HCT116 (cell line): ENCODE data around the gene CFAP46. TPM values are rescaled to one million over a fixed set of nuclear protein-coding genes. Genes with fewer than 3 reads are reported as not detected.

ENCODE experiments used
- ATAC-seq: fragments of 200-7000 bp; cut with Tn5 transposase; 2 replicates; pipeline ENCODE4 v1.9.1; 2020; ENCODE audit warnings: mild to moderate bottlenecking, moderate library complexity
- BruUV-seq: library from RNA; stranded (reverse); fragments of 400-500 nt; replicated peaks from 2 replicates; lab custom pipeline; 2021; lab: Mats Ljungman, UMichigan
- CTCF ChIA-PET: fragments of 300-600 bp; sonication (Branson Sonifier 250); formaldehyde crosslinking; loops from one replicate; lab custom pipeline; 2021; ENCODE audit warnings: antibody characterized with exemption; lab: Charles Lee
- POLR2A ChIA-PET: fragments of 300-600, 350-600 bp; sonication (Branson Sonifier 250); formaldehyde crosslinking; loops from one replicate; lab custom pipeline; 2021; ENCODE audit warnings: antibody characterized with exemption; lab: Charles Lee
- RAD21 ChIA-PET, 2 experiments: fragments of 300-600 bp; sonication (Branson Sonifier 250); formaldehyde crosslinking; loops; one replicate each; lab custom pipeline; 2023; ENCODE audit warnings: low total read pairs in 2 of 2; ENCODE audit not compliant: uncharacterized antibody in 2 of 2, unreplicated experiment in 2 of 2, low non-redundant PET in 1 of 2; lab: Charles Lee
- DNase-seq: peaks from one replicate; pipeline ENCODE4 v3.0.0-alpha.2; 2010; ENCODE audit warnings: low read depth, low spot score
- H2AFZ ChIP-seq: fragments of 200-600 bp; shearing (Covaris generic), sonication (generic); 2 replicates; pipeline ENCODE4 v1.6.1; 2017; ENCODE audit warnings: low read depth, mixed run types, mixed read lengths, antibody characterized with exemption, low read length; ENCODE audit not compliant: poor library complexity, severe bottlenecking
- H3K27ac ChIP-seq: 2 replicates; pipeline ENCODE4 v1.5.1; 2012; ENCODE audit warnings: low read depth, low read length
- H3K27me3 ChIP-seq: fragments of 200-600 bp; sonication (generic); 2 replicates; pipeline ENCODE4 v1.6.1; 2016; ENCODE audit warnings: mixed run types, low read length, mixed read lengths; ENCODE audit not compliant: insufficient read depth
- H3K36me3 ChIP-seq, 2 experiments: fragments of 200-500 bp in 1 of 2; fragments of 200-600 bp in 1 of 2; sonication (Bioruptor generic) in 1 of 2; sonication (generic) in 1 of 2; 2 replicates each; pipeline versions ENCODE4 v1.5.1 to v1.6.1; 2014 to 2016; ENCODE audit warnings: low read length in 2 of 2, inconsistent platforms in 1 of 2, mixed read lengths in 1 of 2, mixed run types in 1 of 2; ENCODE audit not compliant: insufficient read depth in 2 of 2, control insufficient read depth in 1 of 2
- H3K4me1 ChIP-seq, 2 experiments: fragments of 200-600 bp in 1 of 2; sonication (generic) in 1 of 2; 2 replicates each; pipeline versions ENCODE4 v1.5.1 to v1.6.1; 2012 to 2017; ENCODE audit warnings: low read length in 2 of 2, inconsistent platforms in 1 of 2, mild to moderate bottlenecking in 1 of 2, mixed read lengths in 1 of 2, mixed run types in 1 of 2, moderate library complexity in 1 of 2; ENCODE audit not compliant: insufficient read depth in 2 of 2, control insufficient read depth in 1 of 2
- H3K4me2 ChIP-seq: fragments of 200-600 bp; sonication (generic); 2 replicates; pipeline ENCODE4 v1.6.1; 2017; ENCODE audit warnings: mixed run types, low read length, mixed read lengths
- H3K4me3 ChIP-seq, 2 experiments: fragments of 200-600 bp in 1 of 2; sonication (generic) in 1 of 2; replicated peaks in 1 of 2; 2 replicates each; pipeline ENCODE4 v1.5.1; 2011 to 2016; ENCODE audit warnings: low read length in 2 of 2, control low read depth in 1 of 2, low read depth in 1 of 2, mild to moderate bottlenecking in 1 of 2, mixed read lengths in 1 of 2, mixed run types in 1 of 2
- H3K79me2 ChIP-seq: fragments of 200-600 bp; sonication (generic); 2 replicates; pipeline ENCODE4 v1.6.1; 2017; ENCODE audit warnings: mild to moderate bottlenecking, mixed run types, low read length, moderate library complexity, mixed read lengths; ENCODE audit not compliant: insufficient read depth
- H3K9ac ChIP-seq: fragments of 200-600 bp; sonication (generic); 2 replicates; pipeline ENCODE4 v1.6.1; 2016; ENCODE audit warnings: low read length, mixed read lengths
- H3K9me2 ChIP-seq: fragments of 200-600 bp; sonication (generic), shearing (Covaris generic); 2 replicates; pipeline ENCODE4 v1.6.1; 2017; ENCODE audit warnings: mixed run types, mild to moderate bottlenecking, moderate library complexity; ENCODE audit not compliant: insufficient read depth
- H3K9me3 ChIP-seq, 2 experiments: fragments of 200-500 bp in 1 of 2; fragments of 200-600 bp in 1 of 2; sonication (Bioruptor generic) in 1 of 2; sonication (generic) in 1 of 2; 2 replicates each; pipeline ENCODE4 v1.6.1; 2014 to 2017; ENCODE audit warnings: low read length in 2 of 2, mixed read lengths in 2 of 2, inconsistent platforms in 1 of 2, low read depth in 1 of 2, mild to moderate bottlenecking in 1 of 2, mixed run types in 1 of 2, moderate library complexity in 1 of 2; ENCODE audit not compliant: control insufficient read depth in 1 of 2, insufficient read depth in 1 of 2
- H4K20me1 ChIP-seq: fragments of 200-600 bp; sonication (generic), shearing (Covaris generic); 2 replicates; pipeline ENCODE4 v1.6.1; 2017; ENCODE audit warnings: mixed run types, mild to moderate bottlenecking, moderate library complexity; ENCODE audit not compliant: insufficient read depth
- CBX3 ChIP-seq: IDR thresholded peaks from 2 replicates; pipeline ENCODE4 v1.6.1; 2012; ENCODE audit warnings: low read depth
- ELF1 ChIP-seq: IDR thresholded peaks from 2 replicates; pipeline ENCODE4 v1.6.1; 2012; ENCODE audit warnings: low read depth, borderline replicate concordance
- EZH2 ChIP-seq: fragments of 200-600 bp; sonication (generic); IDR thresholded peaks from 2 replicates; pipeline ENCODE4 v1.6.1; 2017; ENCODE audit warnings: antibody characterized with exemption, mixed run types
- EZH2phosphoT487 ChIP-seq: fragments of 200-600 bp; IDR thresholded peaks from 2 replicates; pipeline ENCODE4 v1.6.1; 2018; ENCODE audit warnings: antibody characterized with exemption, borderline replicate concordance
- FOSL1 ChIP-seq: IDR thresholded peaks from 2 replicates; pipeline ENCODE4 v1.6.1; 2012; ENCODE audit warnings: low read depth
- SIN3A ChIP-seq: IDR thresholded peaks from 2 replicates; pipeline ENCODE4 v1.6.1; 2012; ENCODE audit warnings: low read depth
- SRF ChIP-seq: IDR thresholded peaks from 2 replicates; pipeline ENCODE4 v1.6.1; 2012; ENCODE audit warnings: low read depth
- TCF7L2 ChIP-seq: IDR thresholded peaks from 2 replicates; pipeline ENCODE4 v1.7.0; 2011; ENCODE audit warnings: borderline replicate concordance, inconsistent platforms; ENCODE audit not compliant: insufficient read depth, insufficient read length; ENCODE audit errors: extremely low read depth
- YY1 ChIP-seq: IDR thresholded peaks from 2 replicates; pipeline ENCODE4 v1.6.1; 2011; ENCODE audit warnings: low read length, low read depth, moderate library complexity, mild to moderate bottlenecking; ENCODE audit not compliant: insufficient replicate concordance; ENCODE audit errors: extremely low read depth
- ZFX ChIP-seq: fragments of 450-650 bp; IDR thresholded peaks from 2 replicates; pipeline ENCODE4 v1.6.1; 2017
- ZNF274 ChIP-seq: fragments of 200-500 bp; sonication (Bioruptor generic); IDR thresholded peaks from 2 replicates; pipeline ENCODE4 v1.6.1; 2014; ENCODE audit warnings: mild to moderate bottlenecking, low read depth, low read length, inconsistent platforms
- intact Hi-C: fragments of 100-400 bp; cut with micrococcal nuclease; formaldehyde crosslinking; loops from 2 replicates; pipeline ENCODE4 v1.10.0; 2022
- total RNA-seq: library from RNA; stranded (reverse); gene quantifications from one replicate; pipeline ENCODE4 v1.2.1, GENCODE V29; 2021; ENCODE audit not compliant: unreplicated experiment
- TF ChIP-seq, protein P1 (sequence below): IDR thresholded peaks from 2 replicates; pipeline ENCODE4 v1.6.1; 2012; ENCODE audit warnings: low read depth
- TF ChIP-seq, protein P2 (sequence below): IDR thresholded peaks from 2 replicates; pipeline ENCODE4 v1.6.1; 2012

The CFAP46 gene
- total RNA-seq, 1 experiment from 2014 or later, result 1.4 TPM

DNA sequence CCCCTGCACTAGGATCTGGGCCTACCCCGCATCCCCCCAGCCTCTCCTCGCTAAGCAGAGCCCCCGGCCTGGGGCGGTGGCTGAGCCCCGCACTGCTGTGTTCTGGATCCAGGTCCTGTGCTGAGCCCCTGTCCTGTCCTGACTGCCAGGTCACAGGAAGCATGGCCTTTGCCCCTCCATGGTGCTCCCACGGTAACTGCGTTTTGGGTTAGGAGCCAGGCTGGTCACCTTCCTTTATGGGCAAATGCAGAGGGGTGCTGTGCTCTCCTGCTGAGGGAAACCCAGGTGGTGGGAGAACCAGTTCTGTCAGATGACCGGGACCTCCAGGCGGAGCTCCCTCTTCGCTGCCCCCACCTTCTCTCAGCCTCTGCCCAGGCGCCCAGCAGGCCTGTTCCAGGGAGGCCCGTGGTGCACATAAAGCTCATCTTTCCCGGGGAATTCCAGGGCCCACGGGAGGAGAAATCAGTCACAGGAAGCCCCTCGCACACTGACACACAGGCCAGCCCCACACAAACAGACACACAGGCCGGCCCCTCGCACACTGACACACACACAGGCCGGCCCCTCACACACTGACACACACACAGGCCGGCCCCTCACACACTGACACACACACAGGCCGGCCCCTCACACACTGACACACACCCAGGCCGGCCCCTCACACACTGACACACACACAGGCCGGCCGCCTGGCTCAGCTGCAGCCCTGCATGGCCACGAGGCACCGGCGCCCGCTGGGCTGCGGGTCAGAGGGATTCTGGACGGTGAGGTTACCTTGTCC is 75.6 kb downstream of the CFAP46 start:
- no peak overlapping the region for H3K9ac ChIP-seq
- no peaks in the 10 kb centered on the region for H3K4me1 ChIP-seq
- intact Hi-C loops, result no loop called here
- no peaks in the 10 kb centered on the region for H3K27me3 ChIP-seq
- no peaks in the 10 kb centered on the region for H3K9me2 ChIP-seq
- no peaks in the 10 kb centered on the region for H4K20me1 ChIP-seq
- no peak overlapping the region for H3K4me2 ChIP-seq
- no peak overlapping the region for H3K4me3 ChIP-seq
- ChIA-PET POLR2A (no interaction called here), RAD21 (no interaction called here), CTCF (no interaction called here)
- no TSS peak for BruUV-seq
- no peak overlapping the region for H2AFZ ChIP-seq
- no peaks in the 10 kb centered on the region for H3K9me3 ChIP-seq
- ATAC-seq (no peak), DNase-seq (no peak)
- no peak overlapping the region for H3K27ac ChIP-seq
- H3K79me2 ChIP-seq, result no peaks in the 10 kb centered on the region
- no peaks in the 10 kb centered on the region for H3K36me3 ChIP-seq
- TF ChIP-seq YY1, result no peak
- TF ChIP-seq, protein P1, sequence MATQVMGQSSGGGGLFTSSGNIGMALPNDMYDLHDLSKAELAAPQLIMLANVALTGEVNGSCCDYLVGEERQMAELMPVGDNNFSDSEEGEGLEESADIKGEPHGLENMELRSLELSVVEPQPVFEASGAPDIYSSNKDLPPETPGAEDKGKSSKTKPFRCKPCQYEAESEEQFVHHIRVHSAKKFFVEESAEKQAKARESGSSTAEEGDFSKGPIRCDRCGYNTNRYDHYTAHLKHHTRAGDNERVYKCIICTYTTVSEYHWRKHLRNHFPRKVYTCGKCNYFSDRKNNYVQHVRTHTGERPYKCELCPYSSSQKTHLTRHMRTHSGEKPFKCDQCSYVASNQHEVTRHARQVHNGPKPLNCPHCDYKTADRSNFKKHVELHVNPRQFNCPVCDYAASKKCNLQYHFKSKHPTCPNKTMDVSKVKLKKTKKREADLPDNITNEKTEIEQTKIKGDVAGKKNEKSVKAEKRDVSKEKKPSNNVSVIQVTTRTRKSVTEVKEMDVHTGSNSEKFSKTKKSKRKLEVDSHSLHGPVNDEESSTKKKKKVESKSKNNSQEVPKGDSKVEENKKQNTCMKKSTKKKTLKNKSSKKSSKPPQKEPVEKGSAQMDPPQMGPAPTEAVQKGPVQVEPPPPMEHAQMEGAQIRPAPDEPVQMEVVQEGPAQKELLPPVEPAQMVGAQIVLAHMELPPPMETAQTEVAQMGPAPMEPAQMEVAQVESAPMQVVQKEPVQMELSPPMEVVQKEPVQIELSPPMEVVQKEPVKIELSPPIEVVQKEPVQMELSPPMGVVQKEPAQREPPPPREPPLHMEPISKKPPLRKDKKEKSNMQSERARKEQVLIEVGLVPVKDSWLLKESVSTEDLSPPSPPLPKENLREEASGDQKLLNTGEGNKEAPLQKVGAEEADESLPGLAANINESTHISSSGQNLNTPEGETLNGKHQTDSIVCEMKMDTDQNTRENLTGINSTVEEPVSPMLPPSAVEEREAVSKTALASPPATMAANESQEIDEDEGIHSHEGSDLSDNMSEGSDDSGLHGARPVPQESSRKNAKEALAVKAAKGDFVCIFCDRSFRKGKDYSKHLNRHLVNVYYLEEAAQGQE, result no peak
- TF ChIP-seq EZH2phosphoT487, result no peak
- no peak for TF ChIP-seq ZFX
- TF ChIP-seq EZH2, result no peak
- TF ChIP-seq, protein P2, sequence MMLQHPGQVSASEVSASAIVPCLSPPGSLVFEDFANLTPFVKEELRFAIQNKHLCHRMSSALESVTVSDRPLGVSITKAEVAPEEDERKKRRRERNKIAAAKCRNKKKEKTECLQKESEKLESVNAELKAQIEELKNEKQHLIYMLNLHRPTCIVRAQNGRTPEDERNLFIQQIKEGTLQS, result no peak
- no peak for TF ChIP-seq ELF1
- no peak for TF ChIP-seq FOSL1
- TF ChIP-seq TCF7L2, result no peak
- no peak for TF ChIP-seq ZNF274
- TF ChIP-seq CBX3, result no peak
- TF ChIP-seq SIN3A, result no peak
- TF ChIP-seq SRF, result no peak
